DND-41 (cell line): ENCODE results near the gene KPNA3.
"Not testable (repeated sequence)": the region's sequence is repeated elsewhere in the genome, so short reads cannot be mapped to it uniquely, and the experiment has no call there.

Source experiments
- ATAC-seq: fragments of 200-7000 bp; cut with Tn5 transposase; 3 replicates; pipeline ENCODE4 v1.9.1; 2021; ENCODE audit warnings: low read depth; ENCODE audit not compliant: insufficient read depth
- DNase-seq: peaks from one replicate; pipeline ENCODE4 v3.0.0-alpha.2; 2020
- H2AFZ ChIP-seq: 2 replicates; pipeline ENCODE4 v1.6.0; 2012; ENCODE audit warnings: low read depth, low read length
- H3K27ac ChIP-seq: 2 replicates; pipeline ENCODE4 v1.5.1; 2012; ENCODE audit warnings: low read length, inconsistent platforms
- H3K27me3 ChIP-seq: fragments of 200-600 bp; sonication (generic); 2 replicates; pipeline ENCODE4 v1.6.0; 2012; ENCODE audit warnings: low read length, mild to moderate bottlenecking, inconsistent platforms; ENCODE audit not compliant: insufficient read depth, poor library complexity
- H3K36me3 ChIP-seq: 2 replicates; pipeline ENCODE4 v1.5.1; 2012; ENCODE audit warnings: low read length, inconsistent platforms; ENCODE audit not compliant: insufficient read depth
- H3K4me1 ChIP-seq: 2 replicates; pipeline ENCODE4 v1.5.1; 2012; ENCODE audit warnings: mild to moderate bottlenecking, low read length; ENCODE audit not compliant: insufficient read depth
- H3K4me2 ChIP-seq: 2 replicates; pipeline ENCODE4 v1.6.0; 2012; ENCODE audit warnings: mild to moderate bottlenecking, moderate library complexity, low read length, inconsistent platforms; ENCODE audit not compliant: insufficient read depth
- H3K4me3 ChIP-seq, 2 experiments: fragments of 200-600 bp in 1 of 2; shearing (Covaris generic) in 1 of 2; 2 replicates each; pipeline ENCODE4 v1.5.1; 2012 to 2016; ENCODE audit warnings: inconsistent platforms in 2 of 2, low read length in 2 of 2, mild to moderate bottlenecking in 2 of 2, low read depth in 1 of 2, moderate library complexity in 1 of 2
- H3K79me2 ChIP-seq: 2 replicates; pipeline ENCODE4 v1.6.0; 2012; ENCODE audit warnings: low read length, inconsistent platforms; ENCODE audit not compliant: insufficient read depth
- H3K9ac ChIP-seq: 2 replicates; pipeline ENCODE4 v1.6.0; 2012; ENCODE audit warnings: low read depth, mild to moderate bottlenecking, inconsistent platforms, low read length, moderate library complexity
- H3K9me3 ChIP-seq: 2 replicates; pipeline ENCODE4 v1.5.1; 2012; ENCODE audit warnings: low read length, moderate library complexity, mild to moderate bottlenecking, inconsistent platforms; ENCODE audit not compliant: insufficient read depth, severe bottlenecking
- H4K20me1 ChIP-seq: 2 replicates; pipeline ENCODE4 v1.6.0; 2012; ENCODE audit warnings: low read length; ENCODE audit not compliant: insufficient read depth
- EZH2 ChIP-seq: IDR thresholded peaks from 3 replicates; pipeline ENCODE4 v1.6.1; 2012; ENCODE audit warnings: borderline replicate concordance, low read depth, mild to moderate bottlenecking, moderate library complexity, low read length, inconsistent platforms; ENCODE audit not compliant: severe bottlenecking
- TF ChIP-seq, protein P1 (sequence below): IDR thresholded peaks from 2 replicates; pipeline ENCODE4 v1.5.1; 2012; ENCODE audit warnings: borderline replicate concordance, low read length, moderate library complexity, mild to moderate bottlenecking; ENCODE audit not compliant: poor library complexity, severe bottlenecking; ENCODE audit errors: extremely low read depth

KPNA3 gene

GRCh38 chr13:49806126-49806536, 13.6 kb upstream of the KPNA3 start:
- Histone ChIP-seq H4K20me1 (no peaks in the 10 kb centered on the region), H3K4me3 (no peak overlapping the region), H3K4me2 (no peak overlapping the region), H3K4me1 (no peaks in the 10 kb centered on the region), H3K79me2 (no peaks in the 10 kb centered on the region), H2AFZ (no peak overlapping the region), H3K27ac (no peak overlapping the region), H3K36me3 (no peaks in the 10 kb centered on the region), H3K27me3 (peaks cover 5% of the 10 kb centered on the region), H3K9me3 (no peaks in the 10 kb centered on the region), H3K9ac (no peak overlapping the region)
- ATAC-seq (no peak), DNase-seq (no peak)
- no peak for TF ChIP-seq EZH2
- TF ChIP-seq, protein P1, sequence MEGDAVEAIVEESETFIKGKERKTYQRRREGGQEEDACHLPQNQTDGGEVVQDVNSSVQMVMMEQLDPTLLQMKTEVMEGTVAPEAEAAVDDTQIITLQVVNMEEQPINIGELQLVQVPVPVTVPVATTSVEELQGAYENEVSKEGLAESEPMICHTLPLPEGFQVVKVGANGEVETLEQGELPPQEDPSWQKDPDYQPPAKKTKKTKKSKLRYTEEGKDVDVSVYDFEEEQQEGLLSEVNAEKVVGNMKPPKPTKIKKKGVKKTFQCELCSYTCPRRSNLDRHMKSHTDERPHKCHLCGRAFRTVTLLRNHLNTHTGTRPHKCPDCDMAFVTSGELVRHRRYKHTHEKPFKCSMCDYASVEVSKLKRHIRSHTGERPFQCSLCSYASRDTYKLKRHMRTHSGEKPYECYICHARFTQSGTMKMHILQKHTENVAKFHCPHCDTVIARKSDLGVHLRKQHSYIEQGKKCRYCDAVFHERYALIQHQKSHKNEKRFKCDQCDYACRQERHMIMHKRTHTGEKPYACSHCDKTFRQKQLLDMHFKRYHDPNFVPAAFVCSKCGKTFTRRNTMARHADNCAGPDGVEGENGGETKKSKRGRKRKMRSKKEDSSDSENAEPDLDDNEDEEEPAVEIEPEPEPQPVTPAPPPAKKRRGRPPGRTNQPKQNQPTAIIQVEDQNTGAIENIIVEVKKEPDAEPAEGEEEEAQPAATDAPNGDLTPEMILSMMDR: no peak

DNA sequence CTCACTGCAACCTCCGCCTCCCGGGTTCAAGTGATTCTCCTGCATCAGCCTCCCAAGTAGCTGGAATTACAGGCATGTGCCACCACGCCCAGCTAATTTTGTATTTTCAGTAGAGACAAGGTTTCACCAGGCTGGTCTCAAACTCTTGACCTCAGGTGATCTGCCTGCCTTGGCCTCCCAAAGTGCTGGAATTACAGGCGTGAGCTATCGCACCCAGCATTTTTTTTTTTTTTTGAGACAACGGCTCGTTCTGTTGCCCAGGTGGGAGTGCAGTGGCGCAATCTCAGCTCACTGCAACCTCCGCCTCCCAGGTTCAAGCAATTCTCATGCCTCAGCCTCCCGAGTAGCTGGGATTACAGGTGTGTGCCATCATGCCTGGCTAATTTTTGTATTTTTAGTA, 10.6 kb upstream of the KPNA3 start:
- not testable (repeated sequence) for H3K79me2 ChIP-seq, H2AFZ ChIP-seq, H3K4me2 ChIP-seq, H3K27me3 ChIP-seq, H3K9me3 ChIP-seq, H3K4me1 ChIP-seq, ATAC-seq, H3K27ac ChIP-seq, H4K20me1 ChIP-seq, H3K36me3 ChIP-seq, H3K9ac ChIP-seq, H3K4me3 ChIP-seq, DNase-seq

GRCh38 chr13:49802426-49802825, 9.9 kb upstream of the KPNA3 start:
- H3K36me3 ChIP-seq: no peaks in the 10 kb centered on the region
- no peaks in the 10 kb centered on the region for H3K79me2 ChIP-seq
- no peaks in the 10 kb centered on the region for H3K4me1 ChIP-seq
- TF ChIP-seq, protein P1: no peak
- no peak for TF ChIP-seq EZH2
- H3K4me2 ChIP-seq: no peak overlapping the region
- H3K4me3 ChIP-seq: no peak overlapping the region
- peaks cover 1% of the 10 kb centered on the region for H3K27me3 ChIP-seq
- no peaks in the 10 kb centered on the region for H3K9me3 ChIP-seq
- no peak overlapping the region for H3K27ac ChIP-seq
- no peak overlapping the region for H2AFZ ChIP-seq
- no peaks in the 10 kb centered on the region for H4K20me1 ChIP-seq
- ATAC-seq (no peak), DNase-seq (no peak)
- H3K9ac ChIP-seq: no peak overlapping the region

DNA sequence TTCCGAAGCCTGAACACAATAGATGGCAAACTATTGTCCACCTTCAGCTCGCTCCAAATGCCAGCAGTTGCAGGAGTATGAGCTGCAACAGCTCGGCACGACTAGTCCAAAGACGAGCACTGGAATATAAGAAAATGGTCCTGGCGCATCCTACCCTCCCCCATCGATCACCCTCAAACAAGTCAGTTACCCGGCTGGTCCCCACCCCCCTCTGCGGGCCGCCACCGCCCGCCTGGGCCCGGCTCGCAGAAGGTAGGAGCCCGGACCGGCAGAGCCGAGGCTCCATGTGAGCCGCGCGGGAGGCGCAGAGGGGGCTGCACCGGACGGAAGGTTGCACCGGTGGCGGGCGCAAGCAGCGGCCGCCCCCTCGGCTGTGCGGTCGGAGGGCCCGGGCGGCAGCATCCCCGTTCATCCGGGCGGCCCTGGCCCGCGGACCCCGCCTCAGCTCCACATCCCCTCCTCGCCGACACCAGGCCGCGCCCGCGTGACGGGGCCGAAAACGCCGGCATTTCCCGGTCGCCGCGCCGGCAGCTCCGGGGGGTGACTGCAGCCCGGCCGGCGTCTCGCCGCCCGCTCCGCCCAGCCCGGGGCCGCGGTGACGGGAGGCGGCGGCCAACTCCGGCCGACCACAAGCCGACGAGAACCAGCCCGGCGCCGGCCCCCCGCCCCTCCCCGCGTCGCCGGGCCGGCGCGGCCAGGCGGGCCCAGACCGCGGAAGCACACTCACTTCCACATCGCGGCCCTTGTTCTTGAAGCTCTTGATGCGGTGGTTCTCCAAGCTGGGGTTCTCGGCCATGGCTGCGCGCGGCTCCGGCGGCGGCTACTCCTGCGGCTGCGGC, 552 bp downstream of the KPNA3 start:
- Histone ChIP-seq H3K9me3 (no peaks in the 10 kb centered on the region), H3K27ac (peak overlapping the region; percentile 83), H2AFZ (peak overlapping the region; percentile 78), H4K20me1 (peaks cover 37% of the 10 kb centered on the region; the same call in 1 of the 2 replicates), H3K4me1 (peaks cover 37% of the 10 kb centered on the region), H3K9ac (peak overlapping the region; percentile 96), H3K36me3 (peaks cover 6% of the 10 kb centered on the region), H3K4me3 (peak overlapping the region; percentile 75 to 89), H3K79me2 (peaks cover 52% of the 10 kb centered on the region), H3K27me3 (no peaks in the 10 kb centered on the region), H3K4me2 (peak overlapping the region; percentile 86)
- peak; percentile 25 for ATAC-seq
- TF ChIP-seq, protein P1: no peak
- TF ChIP-seq EZH2: no peak
- DNase-seq: peak; percentile 68
